GM19023 (cell line): ENCODE data around the gene OBSCN.

Experiments used
- ATAC-seq: cut with Tn5 transposase; IDR thresholded peaks from one replicate; pipeline ENCODE4 v1.9.1; 2021; ENCODE audit warnings: mild to moderate bottlenecking, moderate library complexity; ENCODE audit not compliant: unreplicated experiment

OBSCN gene

DNA sequence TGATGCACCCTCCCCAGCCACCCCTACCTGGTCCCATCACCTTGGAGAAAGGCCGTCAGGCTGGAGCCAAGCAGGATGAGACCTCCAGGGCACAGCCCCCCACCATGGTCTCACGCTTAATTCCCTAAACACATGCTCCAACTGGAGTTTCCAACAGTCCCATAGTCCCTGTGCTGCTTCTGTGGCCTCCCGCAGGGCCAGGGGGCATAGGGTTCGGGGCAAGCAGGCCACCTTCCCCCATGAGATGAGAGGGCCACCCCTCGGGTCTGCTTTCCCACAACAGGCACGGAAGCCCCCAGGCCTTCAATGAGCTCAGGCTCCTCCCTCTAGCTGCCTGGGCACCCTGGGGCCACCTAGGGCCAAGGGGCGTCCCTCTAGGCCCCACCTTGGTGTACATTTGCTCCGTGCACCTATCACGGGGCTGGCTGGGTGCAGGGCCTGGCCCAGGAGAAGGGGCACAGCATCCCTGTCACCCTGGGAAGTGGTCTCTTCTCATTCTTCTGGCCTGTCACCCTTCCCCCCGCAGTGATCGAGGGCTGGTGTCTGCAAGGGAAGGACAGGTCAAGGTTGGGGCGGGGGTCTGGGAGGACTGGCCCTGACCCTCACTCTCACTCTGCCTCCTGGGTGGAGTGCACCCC is 156.3 kb downstream of the OBSCN start:
- ATAC-seq = no peak

DNA sequence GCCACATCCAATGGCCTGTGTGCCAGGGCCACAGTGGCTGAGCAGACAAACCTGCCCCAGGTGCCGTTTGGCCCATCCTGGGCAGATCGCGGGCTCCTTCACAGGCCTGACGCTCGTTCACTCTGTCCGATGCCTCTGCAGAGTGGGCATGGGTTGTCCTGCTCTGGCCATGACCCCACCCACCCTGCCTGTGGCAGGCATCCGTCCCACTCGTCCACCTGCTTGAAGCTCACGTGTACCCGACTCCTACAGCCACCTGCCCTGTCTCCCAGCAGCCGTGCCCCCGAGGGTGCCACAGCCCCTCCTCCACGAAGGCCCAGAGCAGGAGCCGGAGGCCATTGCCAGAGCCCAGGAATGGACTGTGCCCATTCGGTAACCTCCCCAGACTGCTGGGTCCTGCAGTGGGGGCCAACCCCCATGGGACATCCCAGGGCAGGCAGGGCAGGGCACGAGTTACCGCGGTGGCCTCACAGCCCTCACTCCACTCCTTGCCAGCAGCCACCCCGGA is 156.9 kb downstream of the OBSCN start:
- ATAC-seq = no peak

DNA sequence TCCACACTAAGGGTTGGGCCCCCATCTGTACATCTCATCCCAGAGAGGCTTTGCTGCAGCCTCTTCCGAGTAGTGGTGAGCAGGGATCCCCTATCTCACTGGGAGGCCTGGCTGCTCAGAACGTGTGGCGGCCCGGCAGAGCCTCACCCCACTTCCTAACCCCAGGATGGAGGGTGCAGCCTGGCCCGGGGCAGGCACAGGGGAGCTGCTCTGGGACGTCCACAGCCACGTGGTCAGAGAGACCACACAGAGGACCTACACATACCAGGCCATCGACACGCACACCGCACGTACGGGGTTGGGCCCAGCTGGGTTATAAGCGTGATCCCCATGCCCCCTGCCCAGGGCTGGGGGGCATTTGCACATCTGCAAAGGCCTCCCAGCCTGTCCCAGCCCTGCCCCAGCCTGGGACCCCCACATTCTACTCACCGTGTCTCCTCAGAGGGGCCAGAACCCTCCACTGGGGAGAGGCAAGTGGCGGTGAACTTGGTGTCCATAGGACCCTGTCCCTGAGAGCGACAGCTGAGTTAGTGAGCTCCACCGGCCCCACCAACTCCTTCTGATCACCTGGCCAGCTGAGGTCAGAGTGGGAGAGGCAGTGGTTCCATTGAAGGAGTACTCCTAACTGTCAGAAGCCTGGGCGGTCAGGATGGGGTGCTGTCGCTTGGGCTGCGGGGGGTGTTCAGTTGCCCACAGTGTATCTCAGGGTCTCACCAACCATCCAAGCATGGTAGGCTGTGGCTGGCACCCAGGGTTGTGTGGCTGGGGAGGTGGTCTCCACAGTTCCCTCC is 157.6 kb downstream of the OBSCN start:
- ATAC-seq = no peak

DNA sequence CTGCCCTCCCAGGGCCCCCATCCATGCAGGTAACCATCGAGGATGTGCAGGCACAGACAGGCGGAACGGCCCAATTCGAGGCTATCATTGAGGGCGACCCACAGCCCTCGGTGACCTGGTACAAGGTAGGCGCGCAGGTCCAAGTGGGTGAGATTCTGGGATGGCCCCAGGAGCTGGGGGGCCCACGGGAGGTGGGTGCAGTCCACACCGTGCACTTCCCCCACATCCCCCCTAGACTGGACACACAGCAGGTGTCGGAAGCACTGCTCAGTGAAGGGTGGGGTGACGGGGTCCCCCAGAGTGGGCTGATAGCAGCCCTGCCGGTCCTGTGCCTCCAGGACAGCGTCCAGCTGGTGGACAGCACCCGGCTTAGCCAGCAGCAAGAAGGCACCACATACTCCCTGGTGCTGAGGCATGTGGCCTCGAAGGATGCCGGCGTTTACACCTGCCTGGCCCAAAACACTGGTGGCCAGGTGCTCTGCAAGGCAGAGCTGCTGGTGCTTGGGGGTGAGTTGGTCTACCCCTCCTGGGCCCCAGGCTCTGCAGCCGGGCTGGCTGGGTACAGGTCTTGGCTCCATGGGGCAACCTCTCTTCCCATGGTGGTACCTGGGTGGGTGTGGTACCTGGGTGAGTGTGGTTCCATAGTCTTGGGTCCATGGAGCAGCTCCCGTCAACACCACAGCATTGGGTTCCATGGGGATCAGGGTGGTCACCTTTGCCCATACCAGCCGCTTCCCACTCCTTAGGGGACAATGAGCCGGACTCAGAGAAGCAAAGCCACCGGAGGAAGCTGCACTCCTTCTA is 158.4 kb downstream of the OBSCN start:
- no peak for ATAC-seq

DNA sequence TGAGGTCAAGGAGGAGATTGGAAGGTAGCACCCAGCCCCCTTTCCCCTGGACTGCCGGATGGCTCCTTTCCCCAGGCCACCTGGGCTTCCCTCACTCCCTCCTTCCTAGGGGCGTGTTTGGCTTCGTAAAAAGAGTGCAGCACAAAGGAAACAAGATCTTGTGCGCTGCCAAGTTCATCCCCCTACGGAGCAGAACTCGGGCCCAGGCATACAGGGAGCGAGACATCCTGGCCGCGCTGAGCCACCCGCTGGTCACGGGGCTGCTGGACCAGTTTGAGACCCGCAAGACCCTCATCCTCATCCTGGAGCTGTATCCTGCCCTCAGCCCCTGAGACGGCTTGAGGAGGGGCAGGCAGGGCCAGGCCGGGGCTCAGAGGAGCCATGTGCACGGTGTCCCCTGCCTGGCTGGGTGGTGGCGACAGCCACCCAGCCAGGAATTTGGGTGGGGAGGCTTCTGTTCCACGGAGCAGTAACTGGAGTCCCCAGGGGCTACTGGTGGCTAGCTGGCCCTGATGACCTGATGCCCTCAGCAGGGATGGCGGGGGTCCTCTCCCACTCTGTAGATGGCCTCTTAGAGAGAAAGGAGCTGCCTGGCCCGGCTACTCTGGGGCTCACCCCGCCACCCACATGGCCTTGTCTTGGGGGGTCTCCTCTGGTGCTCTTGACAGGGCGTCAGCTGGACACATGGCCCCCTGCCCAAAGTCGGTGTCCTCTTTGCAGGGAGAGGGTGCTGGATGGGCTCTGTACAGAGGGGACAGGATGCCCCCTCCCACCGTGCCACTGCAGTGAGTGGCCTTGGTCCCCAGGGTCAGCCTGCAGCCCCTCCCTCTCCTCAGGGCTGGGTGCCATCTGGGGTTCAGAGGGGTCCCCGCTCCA is 159.3 kb downstream of the OBSCN start:
- no peak for ATAC-seq

DNA sequence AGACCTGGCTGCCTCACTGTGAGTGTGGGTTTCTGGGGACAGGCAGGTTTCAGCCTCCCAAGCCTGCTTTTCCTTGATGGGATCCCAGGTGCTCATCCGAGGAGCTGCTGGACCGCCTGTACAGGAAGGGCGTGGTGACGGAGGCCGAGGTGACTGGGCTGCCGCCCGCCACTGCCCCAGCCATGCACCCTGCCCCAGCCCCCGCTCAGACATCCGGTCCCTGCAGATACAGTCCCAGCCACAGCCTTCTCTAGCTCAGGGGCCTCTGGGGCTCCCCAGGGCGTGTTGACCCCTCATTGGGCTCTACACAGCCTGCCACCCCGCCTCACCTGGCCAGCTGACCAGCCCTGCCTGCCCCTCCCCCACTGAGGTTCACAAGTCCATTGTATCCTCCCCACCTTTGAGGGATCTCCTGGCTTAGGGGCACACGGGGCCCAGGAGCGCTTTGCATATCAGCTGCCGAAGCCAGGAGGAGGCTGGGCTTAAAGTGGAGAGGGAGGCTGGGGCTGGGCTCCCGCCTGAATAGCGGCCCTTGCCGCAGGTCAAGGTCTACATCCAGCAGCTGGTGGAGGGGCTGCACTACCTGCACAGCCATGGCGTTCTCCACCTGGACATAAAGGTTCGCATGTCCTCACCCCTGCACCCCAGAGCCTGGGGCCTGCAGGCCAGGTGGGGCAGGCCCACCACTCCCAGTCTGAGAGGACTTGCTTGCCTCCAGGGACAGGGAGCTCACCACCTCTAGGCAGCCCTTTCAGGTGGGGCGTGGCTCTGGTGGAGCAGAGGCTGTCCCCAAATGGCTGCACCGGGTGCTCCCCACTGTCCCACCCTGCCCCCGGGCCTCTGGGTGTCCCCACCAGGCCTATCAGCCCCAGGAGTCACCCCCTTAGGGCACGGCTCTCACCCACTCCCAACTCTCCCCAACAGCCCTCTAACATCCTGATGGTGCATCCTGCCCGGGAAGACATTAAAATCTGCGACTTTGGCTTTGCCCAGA is 160.3 kb downstream of the OBSCN start:
- ATAC-seq = no peak

DNA sequence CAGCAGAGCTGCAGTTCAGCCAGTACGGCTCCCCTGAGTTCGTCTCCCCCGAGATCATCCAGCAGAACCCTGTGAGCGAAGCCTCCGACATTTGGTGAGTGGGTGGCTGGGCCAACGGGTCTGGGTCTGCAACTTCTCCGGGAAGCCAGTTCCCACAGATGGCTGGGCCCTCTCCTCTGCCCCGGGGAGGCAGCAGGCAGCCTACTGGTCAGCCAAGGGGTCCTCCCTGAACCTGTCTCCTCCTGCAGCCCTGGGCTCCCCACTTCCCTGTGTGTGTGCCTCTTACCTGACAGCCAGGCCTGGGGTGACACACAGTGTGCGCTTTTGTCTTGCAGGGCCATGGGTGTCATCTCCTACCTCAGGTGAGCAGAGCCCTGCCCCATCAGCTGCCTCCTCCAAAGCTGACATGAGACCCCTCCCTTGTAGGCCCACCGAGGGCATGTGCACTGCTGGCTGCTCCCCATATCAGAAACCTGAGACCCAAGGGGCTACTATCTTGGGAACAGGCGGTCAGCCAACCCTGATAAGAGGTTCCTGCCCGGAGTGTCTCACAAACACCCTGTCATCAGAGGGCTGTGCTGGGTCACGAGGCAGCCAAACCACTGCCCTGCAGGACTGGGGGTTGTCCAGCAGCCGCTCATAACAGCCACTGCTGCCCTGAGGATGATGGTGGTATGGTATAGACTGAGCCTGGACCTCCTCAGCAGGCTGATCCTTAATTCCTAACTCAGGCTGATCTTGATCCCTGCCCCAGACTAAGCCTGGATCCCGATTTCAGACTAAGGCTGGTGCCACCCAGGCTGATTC is 161.2 kb downstream of the OBSCN start:
- no peak for ATAC-seq

DNA sequence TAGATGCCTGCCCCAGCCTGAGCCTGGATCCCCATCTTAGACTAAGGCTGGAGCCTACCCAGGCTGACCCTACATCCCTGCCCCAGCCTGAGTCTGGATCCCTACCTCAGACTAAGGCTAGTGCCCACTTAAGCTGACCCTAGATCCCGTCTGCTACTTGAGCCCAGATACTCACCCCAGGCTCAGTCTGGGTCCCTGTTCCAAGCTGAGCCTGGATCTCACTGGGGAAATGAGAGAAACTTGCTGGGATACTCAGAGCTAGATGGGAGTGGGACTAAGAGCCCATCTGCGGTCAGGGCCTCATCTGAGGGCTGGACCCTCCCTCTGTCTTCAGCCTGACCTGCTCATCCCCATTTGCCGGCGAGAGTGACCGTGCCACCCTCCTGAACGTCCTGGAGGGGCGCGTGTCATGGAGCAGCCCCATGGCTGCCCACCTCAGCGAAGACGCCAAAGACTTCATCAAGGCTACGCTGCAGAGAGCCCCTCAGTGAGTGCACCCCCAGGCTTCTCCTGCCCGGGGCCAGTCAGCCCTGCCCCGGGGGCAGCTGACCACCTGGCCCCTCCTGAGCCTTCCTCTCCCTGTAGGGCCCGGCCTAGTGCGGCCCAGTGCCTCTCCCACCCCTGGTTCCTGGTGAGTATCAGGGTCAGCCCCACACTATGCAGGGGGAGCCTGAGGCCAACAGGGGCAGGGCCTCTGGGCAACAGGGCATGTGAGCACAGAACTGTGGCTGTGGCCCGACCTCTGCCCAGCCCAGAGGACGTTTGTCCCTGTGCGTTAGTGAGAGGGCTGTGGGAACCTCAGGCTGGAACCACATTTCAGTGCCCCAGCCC is 162.0 kb downstream of the OBSCN start:
- no peak for ATAC-seq

DNA sequence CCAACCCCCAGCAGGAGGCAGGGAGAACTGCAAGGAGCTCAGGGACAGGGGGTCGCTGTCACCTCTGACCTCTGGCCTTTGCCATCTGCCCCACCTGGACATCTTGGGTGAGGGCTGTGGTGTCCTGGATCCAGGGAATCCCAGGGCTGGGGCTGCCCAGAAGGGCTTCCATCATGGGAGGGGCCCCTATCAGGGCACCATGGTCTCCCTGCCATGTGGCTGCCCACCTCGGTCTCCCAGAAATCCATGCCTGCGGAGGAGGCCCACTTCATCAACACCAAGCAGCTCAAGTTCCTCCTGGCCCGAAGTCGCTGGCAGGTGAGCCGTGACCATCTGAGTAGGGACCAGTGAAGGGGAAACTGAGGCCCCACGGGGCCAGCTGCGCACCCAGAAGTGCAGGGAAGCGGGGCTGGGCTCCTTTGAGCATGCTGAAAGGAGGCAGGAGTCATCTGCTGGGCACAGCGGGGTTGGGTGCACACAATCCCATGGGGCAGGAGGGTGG is 162.6 kb downstream of the OBSCN start:
- no peak for ATAC-seq

DNA sequence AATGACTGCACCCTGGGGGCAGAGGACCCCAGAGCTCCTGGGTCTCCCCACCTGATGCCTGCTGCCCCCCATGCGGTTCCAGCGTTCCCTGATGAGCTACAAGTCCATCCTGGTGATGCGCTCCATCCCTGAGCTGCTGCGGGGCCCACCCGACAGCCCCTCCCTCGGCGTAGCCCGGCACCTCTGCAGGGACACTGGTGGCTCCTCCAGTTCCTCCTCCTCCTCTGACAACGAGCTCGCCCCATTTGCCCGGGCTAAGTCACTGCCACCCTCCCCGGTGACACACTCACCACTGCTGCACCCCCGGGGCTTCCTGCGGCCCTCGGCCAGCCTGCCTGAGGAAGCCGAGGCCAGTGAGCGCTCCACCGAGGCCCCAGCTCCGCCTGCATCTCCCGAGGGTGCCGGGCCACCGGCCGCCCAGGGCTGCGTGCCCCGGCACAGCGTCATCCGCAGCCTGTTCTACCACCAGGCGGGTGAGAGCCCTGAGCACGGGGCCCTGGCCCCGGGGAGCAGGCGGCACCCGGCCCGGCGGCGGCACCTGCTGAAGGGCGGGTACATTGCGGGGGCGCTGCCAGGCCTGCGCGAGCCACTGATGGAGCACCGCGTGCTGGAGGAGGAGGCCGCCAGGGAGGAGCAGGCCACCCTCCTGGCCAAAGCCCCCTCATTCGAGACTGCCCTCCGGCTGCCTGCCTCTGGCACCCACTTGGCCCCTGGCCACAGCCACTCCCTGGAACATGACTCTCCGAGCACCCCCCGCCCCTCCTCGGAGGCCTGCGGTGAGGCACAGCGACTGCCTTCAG is 163.3 kb downstream of the OBSCN start:
- no peak for ATAC-seq

DNA sequence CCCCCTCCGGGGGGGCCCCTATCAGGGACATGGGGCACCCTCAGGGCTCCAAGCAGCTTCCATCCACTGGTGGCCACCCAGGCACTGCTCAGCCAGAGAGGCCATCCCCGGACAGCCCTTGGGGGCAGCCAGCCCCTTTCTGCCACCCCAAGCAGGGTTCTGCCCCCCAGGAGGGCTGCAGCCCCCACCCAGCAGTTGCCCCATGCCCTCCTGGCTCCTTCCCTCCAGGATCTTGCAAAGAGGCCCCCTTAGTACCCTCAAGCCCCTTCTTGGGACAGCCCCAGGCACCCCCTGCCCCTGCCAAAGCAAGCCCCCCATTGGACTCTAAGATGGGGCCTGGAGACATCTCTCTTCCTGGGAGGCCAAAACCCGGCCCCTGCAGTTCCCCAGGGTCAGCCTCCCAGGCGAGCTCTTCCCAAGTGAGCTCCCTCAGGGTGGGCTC is 163.9 kb downstream of the OBSCN start:
- ATAC-seq = no peak

DNA sequence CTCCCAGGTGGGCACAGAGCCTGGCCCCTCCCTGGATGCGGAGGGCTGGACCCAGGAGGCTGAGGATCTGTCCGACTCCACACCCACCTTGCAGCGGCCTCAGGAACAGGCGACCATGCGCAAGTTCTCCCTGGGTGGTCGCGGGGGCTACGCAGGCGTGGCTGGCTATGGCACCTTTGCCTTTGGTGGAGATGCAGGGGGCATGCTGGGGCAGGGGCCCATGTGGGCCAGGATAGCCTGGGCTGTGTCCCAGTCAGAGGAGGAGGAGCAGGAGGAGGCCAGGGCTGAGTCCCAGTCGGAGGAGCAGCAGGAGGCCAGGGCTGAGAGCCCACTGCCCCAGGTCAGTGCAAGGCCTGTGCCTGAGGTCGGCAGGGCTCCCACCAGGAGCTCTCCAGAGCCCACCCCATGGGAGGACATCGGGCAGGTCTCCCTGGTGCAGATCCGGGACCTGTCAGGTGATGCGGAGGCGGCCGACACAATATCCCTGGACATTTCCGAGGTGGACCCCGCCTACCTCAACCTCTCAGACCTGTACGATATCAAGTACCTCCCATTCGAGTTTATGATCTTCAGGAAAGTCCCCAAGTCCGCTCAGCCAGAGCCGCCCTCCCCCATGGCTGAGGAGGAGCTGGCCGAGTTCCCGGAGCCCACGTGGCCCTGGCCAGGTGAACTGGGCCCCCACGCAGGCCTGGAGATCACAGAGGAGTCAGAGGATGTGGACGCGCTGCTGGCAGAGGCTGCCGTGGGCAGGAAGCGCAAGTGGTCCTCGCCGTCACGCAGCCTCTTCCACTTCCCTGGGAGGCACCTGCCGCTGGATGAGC is 164.5 kb downstream of the OBSCN start:
- no peak for ATAC-seq

DNA sequence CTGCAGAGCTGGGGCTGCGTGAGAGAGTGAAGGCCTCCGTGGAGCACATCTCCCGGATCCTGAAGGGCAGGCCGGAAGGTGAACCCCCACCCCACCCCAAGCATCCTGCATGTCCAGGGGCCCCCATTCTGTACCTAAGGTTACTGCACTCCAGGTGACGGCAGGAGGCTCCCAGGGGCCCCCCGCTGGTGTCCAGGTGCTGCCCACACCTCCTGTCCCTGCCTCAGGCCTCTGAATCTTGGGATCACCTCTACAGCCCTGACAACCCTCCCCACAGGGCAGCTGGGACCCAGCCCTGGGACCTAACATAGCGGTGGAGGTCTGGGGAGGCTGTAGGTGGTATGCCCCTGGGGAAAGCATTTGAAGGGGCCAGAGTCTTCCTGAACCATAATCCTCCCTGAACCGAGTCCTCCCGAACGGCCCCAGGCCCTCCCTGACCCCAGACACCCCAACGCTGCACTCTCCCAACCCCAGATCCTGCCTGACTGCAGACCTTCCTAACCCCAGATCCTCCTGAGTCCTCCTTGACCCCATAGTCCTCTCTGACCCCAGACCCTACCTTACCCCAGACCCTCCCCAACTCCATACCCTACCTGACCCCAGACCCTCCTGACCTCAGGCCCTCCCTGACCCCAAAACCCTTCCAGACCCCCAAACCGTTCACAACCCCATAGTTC is 165.3 kb downstream of the OBSCN start:
- ATAC-seq = no peak

DNA sequence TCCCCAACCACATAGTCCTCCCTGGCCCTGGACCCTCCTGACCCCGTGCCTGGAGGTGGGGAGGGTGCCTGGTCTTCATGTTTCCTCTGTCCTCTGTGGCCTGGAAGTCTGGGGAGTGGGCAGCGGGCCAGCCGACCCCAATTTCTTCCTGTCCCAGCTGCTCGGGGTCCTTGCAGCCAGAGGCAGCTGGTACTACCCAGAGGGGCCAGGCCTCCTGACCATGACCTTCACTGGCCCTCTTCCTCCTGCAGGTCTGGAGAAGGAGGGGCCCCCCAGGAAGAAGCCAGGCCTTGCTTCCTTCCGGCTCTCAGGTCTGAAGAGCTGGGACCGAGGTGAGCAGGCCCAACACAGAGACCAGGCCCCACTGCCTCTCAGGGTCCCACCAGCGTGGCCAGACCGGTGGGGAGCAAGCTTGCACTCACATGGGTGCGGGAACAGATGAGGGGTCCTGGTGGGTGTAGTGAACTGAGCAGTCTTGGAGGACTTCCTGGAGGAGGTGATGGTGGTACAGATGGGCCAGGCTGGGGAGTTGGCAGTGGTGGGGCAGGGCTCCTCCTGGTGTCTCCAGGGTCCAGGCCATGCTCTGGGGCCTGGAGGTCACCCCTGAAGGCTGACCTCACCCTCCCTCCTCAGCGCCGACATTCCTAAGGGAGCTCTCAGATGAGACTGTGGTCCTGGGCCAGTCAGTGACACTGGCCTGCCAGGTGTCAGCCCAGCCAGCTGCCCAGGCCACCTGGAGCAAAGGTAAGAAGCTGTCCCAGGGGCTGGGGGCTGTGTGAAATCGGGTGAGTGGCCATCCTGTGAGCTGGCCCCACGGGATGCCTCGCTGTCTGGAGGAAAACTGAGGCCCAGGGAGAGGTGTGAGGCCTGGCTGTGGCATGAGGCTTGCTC is 166.1 kb downstream of the OBSCN start:
- ATAC-seq = no peak
